HG03342 (cell line): ENCODE measurements around the gene ABCC9.

Experiments used
- ATAC-seq: cut with Tn5 transposase; IDR thresholded peaks from one replicate; pipeline ENCODE4 v1.9.1; 2021; ENCODE audit warnings: mild to moderate bottlenecking, moderate library complexity; ENCODE audit not compliant: unreplicated experiment

ABCC9 gene

DNA sequence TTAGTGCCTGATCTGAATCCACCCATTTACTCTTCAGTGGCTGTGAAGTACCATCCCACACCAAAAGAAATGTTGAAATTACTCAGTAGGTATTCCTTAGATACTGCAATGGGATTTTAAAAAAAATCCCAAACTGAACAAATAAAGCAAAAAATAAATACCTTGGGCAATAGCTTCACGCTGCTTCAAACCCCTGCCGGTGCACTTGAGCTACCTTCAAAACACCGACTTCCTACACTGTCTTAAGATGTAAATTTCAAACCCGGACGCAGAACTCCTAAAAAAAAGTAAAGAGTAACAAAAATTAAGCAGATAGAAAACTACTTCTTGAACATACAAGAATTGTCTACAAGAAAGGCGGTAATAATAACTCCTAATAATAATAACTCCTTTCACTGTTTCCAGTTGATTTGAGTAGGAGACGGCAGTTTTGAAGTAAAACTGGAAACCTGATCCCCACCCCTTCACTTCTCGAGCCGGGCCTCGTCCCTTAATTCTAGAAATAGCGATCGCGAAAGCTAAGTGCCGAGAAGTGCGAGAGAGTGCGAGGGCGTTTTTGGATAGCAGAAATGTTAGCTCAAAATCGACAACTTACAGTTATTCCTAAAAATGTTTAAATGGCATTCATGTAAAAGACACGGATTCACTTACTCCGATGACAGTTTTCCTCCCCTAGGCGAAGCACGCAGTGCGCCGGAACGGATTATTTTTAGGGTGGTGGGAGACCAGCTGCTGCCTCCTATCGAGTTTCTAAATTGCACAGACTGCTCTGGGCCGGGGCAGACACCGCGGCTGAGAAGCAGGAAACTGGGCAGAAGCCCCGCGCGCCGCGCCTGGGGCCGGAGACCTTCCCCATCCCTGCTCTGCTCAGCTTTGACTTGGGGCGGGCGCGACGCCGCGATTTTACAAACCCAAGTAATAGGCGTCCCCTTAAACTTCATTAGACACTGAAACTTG lies at the start of gene ABCC9:
ABCC9 (minus strand) TSS at position 878 of the 957 bp plus-strand sequence. CDS start 4,752 bp downstream, outside the sequence.
- no peak for ATAC-seq

DNA sequence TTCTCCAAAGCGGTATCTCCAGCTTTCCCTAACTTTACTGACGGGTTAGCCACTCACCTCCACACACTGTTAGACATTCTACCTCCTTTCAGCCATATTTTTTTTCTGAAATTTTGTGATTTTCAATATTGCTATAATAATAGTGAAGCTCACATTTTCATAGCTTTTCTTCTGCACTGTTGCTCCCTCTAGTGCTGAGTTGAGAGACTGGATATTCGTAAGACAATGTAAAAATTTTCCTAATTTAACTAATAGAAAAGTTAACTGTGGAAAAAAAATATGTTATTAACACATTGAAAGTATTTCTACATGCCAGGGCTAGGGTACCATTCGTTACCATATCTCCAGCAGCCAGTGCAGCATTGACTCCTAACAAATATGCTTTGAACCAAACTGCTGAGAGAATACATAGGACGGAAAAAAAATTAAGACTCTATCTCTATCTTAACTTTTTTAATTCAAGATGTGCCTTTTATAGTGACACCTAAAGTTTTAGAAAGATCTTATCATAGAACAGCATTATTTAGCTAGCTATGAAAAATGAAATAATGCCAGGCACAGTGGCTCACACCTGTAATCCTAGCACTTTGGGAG lies 48.7 kb upstream of the ABCC9 start:
- no peak for ATAC-seq

DNA sequence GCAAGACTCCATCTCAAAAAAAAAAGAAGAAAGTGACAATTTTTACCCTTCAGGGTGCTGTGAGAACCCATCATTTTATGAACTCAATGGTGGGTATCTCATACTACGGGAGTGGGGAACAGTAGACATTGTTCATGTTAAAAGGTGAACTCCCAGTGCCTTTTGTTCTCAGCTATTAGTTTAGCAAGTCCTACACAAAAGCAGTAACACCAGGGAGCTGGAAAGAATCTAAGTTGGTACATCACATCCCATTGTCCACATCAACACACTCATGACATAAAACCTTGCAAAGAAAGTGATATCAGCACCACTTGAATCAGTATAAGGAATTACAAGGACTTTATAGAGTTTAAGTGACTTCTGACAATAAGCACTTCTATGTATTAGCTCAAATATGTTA lies 47.4 kb upstream of the ABCC9 start:
- ATAC-seq, result no peak

DNA sequence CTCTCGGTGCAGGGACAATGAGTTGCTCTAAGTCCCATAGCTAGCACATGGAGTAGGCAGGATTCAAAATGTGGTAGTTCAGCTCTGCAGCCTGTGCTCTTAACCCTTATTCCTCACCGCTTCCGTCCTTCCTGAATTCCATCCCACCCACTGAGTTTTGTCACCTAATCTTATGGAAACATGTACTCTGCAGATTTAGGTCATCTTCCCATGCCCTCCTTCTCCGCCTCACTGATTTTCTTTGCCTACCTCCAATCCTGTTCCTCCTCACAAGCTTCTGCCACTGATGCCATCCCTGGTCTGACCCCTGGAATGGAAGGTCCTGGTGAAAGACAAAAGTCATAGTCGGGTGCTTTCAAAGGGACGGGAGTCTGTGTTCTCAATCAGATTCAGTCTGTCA lies 46.5 kb upstream of the ABCC9 start:
- no peak for ATAC-seq

DNA sequence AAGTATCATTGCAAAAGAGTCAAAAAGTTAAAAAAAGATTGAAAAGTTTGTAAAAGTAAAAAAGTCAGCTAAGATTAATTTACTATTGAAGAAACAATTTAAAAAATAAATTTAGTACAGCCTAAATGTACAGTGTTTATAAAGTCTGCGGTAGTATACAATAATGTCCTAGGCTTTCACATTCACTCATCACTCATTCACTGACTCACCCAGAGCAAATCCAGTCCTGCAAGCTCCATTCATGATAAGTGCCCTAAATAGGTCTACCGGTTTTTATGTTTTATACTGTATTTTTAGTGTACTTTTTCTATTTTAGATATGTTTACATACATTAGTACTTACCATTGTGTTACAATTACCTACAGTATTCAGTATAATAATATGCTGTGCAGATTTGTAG lies 43.9 kb upstream of the ABCC9 start:
- ATAC-seq, result no peak

DNA sequence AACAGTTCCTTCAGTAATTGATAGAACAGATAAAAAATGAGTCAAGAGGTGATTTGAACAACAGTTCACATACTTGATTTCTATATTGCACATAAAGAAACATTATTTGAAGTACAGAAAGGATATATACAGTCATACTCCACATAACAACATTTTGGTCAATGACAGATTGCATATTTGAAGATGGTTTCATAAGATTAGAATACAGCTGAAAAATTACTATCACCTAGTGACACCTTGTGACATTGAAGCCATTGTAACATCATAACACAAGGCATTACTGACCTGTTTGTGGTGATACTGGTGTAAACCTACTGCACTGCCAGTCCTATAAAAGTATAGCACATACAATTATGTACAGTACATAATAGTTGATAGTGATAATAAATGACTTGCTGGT lies 43.1 kb upstream of the ABCC9 start:
- no peak for ATAC-seq

DNA sequence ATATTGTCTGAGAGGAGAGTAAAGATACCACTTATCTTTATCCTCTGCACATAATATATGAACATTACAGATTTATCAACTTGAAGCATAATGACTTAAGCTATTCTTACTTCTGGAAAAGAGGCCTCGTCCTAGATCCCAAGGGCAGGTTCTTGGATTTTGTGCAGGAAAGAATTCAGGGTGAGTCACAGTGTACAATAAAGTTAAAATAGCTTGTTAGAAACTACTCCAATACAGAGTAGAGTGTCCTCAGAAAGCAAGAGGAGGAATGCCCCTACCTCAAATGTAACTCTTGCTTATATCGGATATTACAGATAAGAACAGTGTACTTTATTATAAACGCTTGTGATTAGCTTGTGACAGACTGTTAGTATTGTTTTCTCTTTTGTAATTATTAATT lies 41.9 kb upstream of the ABCC9 start:
- no peak for ATAC-seq

DNA sequence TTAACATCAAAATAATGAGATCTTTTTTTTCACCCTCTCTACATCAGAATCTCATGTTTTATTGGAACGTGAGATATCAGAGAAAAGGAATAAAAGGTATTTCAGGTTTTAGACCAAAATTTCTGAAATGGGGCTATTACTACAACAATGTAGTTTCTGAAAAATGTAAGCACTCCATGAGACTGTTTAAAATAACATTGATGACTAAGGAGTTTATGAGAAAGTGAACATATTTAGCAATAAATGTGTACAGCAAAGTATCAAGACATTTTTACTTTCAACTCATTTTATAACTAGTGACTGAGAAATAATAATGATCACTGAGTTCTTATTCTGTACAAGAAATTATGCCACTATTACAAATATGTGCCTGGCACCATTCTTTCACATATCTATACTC lies 39.3 kb upstream of the ABCC9 start:
- no peak for ATAC-seq

DNA sequence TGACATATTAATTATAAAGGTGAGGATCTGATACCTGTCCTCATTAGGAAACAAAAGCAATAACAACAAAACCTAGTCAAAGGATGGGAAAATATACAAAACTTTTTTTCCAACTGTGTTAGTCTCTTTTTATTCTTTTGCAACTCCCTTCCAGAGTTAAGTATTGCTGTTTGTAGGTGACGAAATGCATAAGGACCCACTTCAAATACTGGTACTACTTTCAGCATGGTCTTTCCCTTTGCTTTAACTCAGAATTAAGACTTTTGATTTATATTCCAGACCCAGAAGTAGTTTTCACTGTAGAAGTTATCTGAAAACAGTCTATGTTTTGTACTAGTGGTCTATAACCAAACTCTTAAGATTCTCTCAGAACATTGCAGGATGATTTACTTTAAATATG lies 34.1 kb upstream of the ABCC9 start:
- no peak for ATAC-seq

DNA sequence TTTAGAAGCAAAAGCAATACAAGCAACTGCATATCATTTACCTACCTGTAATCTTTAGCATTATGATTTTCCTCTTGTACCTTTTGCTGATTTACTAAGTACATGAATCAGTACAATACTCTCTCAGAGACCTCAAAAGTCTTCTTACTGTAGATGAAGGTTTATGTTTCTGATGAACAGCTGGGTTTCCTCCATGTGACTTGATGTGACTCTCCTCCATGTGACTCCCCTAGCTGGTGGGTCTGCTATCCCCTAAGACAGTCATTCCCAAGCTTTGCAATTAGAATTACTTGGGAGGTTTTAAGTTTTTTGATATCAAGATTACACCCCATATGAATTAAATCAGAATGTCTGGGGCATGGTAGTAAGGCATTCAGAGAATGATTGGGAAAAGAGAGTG lies 32.0 kb upstream of the ABCC9 start:
- ATAC-seq, result no peak

DNA sequence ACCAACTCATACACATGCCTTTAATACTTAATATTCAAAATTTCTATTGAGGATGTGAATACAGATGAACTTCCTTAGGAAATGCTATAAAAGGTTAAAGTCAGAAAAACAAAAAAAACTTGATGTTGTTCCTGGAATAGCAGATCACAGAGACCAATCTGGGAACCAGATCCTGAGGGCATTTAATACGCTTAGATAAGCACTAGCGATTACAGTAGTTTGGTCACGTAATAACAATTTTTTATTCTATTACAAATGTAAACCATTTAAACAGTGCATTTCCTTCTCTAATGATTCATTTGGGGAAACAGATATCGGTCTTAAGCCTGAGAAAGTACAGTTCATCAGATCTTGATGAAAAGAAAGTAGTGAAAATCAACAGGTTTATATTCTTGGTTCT lies 30.8 kb upstream of the ABCC9 start:
- no peak for ATAC-seq

DNA sequence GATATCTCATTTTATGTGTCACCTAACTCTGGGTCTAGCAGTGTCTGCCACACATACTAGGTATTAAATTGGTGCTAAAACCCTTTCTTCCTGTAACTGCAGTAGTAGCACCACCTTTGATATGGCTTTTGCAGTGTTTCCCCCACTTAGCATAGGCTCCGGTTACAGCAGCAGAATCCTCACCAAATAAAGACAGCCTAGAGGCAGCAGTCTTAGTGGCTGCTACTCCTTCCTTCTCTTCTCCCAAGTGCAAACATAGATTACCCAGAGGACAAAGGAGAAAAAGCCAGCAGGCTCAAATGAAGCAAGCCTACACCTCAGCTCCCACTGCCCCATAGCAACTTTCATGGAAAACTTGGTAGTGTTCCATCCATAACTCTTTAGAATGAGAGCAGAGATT lies 30.1 kb upstream of the ABCC9 start:
- no peak for ATAC-seq

DNA sequence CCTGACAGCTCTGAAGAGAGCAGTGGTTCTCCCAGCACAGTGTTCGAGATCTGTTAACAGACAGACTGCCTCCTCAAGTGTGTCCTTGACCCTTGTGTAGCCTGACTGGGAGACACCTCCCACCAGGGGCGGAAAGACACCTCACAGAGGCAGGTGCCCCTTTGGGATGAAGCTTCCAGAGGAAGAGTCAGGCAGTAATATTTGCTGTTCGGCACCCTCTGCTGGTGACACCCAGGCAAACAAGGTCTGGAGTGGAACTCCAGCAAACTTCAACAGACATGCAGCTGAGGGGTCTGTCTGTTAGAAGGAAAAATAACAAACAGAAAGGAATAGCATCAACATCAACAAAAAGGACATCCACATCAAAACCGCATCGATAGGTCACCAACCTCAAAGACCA lies 21.6 kb upstream of the ABCC9 start:
- ATAC-seq, result no peak

DNA sequence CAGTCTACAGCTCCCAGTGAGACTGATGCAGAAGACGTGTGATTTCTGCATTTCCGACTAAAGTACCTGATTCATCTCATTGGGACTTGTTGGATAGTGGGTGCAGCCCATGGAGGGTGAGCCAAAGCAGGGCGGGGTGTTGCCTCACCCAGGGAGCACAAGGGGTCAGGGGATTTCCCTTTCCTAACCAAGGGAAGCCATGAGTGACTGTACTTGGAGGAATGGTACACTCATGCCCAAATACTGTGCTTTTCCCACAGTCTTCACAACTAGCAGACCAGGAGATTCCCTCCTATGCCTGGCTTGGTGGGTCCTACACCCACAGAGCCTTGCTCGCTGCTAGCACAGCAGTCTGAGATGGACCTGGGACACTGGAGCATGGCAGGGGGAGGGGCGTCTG lies 21.0 kb upstream of the ABCC9 start:
- no peak for ATAC-seq

DNA sequence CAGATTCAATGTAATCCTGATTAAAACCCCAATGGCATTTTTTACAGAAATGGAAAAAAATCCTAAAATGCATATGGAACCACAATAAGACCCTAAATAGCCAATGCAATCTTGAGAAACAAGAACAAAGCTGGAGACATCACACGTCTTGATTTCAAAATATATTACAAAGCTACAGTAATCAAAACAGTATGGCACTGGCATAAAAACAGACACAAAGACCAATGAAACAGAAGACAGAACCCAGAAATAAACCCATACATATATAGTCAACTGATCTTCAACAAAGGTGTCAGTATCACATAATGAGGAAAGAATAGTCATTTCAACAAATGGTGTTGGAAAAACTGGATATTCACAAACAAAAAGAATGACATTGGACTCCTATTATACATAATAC lies 9.4 kb upstream of the ABCC9 start:
- ATAC-seq, result no peak

DNA sequence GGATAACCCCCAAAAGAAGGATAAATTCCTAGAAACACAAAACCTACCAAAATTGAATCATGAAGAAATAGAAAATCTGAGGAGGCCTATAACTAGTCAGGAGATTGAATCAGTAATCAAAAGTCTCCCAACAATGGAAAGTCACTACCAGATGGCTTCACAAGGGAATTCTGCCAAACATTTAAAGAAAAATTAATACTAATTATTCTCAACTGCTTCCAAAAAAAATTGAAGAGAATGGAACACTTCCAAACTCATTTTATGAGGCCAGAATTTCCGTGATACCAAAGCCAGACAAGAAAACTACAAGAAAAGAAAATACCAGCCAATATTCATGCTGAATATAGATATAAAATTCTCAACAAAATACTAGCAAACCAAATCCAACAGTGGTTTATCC lies 7.8 kb upstream of the ABCC9 start:
- no peak for ATAC-seq

DNA sequence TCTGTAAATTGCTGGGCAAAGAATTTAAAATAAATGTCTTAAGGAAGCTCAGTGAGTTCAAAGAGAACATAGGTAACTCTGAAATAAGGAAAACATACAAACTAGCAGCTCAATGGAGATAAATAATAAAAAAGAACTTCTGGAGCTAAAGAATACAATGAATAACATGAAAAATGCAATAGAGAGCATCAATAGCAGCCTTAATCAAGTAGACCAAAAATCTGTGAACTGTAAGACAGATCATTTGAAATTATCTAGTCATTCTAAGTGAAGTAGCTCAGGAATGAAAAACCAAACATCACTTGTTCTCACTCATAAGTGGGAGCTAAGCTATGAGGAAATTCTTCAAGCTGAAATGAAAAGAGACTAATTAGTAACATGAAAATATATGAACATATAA lies 5.8 kb upstream of the ABCC9 start:
- no peak for ATAC-seq

DNA sequence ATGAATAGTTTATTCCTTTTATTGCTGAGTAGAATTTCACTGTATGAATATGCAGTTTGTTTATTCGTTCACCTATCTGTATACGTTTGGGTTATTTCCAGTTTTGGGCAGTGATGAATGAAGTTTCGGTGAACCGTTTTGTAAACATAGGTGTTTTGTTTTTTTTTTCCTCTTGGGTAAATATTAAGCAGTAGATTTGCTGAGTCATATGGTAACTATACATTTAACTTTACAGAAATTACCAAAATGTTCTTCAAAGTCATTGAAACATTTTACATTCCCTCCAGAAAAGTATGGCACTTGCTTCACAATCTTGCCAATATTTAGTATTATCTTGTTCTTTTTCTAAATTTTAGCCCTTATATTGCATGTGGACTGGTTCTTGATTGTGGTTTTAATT lies 3.8 kb upstream of the ABCC9 start:
- ATAC-seq, result no peak

DNA sequence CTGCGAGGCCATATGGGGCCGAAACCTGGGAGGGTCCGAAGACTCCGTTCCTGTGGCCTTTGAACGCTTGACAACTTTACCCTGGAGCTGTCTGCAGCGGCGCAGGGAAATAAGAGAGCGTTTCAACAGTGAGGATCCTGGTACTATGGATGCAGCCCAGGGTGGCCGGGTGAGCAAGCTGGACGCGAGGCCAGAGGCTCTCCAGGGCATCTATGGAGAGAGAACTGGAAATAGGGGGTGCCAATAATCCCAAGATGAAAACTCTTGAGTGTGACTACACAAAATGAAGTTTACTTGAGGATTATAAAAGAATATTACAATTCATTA lies 1.1 kb upstream of the ABCC9 start:
- no peak for ATAC-seq

DNA sequence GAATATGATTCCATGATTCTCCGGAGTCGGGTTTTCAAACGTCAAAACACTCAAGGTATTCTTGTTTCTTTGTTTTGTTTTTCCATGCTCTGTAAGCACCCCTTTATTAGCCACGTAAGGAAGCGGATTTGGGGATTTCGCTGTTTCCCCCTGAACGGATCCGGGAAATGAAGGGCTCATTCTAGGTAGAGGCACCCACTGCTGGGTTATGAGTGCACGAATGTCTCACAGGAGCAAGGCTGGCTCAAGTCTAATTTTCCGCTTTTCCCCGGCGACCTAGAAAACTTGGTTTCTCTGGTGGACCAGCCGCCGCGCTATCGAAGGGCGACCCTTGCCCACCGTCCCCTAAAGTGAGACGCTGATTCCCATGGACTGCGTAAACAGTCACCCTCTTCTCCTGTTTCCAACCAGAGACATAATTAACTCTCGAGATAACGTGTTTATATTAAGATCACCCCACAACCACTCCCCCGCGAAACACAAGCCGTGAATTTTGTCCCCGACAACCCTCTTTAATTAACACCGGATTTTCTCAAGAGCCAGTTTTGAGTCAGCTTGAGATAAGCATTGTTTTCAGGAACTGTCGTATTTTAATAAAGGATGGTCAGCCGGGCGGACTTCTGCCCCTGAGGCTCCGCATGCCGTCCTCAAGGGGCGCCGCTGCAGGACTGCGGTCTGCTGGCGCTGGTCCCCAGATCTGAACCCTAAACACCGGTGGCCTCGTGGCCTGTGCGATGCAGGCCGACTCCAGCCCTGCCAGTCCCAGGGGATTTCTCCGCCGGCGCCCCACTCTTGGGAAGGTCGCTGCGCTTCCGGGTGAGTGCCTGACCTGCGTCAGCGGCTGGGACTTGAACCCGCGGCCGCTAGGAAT lies 515 bp upstream of the ABCC9 start:
- no peak for ATAC-seq

DNA sequence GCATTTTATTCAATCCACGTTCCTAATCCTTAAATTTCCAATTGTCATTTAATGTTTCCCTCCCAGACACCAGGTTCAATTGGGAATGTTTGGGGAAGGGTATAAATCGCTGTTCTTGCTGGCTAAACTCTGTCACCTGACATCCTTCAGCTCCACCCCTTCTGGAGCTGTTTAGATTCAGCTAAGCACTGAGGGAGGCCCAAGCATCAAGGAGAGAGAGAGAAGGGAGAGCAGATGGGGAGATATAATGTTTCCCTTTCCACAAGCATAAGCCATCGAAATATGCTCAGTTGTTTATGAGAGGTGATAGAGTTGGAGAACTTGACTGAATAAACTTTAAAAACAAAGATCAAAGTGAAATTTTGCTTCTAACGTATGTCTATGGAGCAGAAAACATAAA lies 1.8 kb downstream of the ABCC9 start:
- no peak for ATAC-seq

DNA sequence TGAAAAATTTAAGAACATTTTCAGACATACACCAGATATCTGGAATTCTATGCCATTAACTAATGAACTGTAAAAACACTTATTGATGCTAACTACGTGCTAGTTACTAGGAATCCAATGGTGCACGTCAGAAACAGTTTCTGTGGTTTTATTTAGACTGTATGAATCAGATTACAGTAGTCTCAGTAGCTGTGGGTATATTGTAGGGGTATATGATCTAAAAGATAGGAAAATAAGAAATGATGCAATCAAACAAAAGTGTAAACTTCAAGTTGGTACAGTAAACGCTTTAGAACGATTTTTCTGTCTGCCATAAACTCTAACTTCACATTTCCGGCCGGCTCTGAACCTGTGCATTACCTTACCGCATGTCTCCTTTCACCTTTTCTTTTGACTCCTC lies 2.3 kb downstream of the ABCC9 start:
- no peak for ATAC-seq
